ENCODE data around the gene INSIG1.

The INSIG1 gene

DNA sequence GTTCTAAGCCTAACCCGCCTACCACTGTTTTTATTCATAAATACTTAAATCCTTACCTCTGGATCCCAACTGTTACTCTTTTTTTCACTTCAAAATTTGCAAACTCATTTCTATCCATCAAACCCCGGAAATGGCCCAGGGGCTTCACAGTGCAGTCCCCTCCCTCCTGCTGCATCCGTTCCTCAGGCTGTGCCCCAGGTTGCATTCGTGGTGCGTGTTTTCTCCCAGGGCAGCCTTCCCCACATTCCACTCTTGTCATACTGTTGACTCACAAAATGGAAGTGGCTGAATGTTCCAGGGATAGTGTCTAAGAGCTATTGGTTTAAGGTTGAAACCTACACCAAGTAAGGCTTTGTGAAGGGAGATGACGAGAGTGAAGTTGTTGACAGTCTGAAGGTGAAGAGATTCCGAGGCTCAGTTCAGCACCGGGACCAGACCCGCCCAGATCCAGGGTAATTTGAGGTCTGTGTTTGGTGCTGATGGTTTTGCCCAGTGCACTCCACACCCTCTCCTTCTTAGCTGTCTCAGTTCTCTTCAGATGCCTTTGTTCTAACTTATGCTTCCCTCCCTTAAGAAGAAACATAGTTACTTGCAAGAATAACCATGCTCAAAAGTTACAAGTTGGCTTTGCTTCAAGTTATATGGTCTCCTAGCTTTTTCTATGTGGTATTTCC is 7.7 kb downstream of the INSIG1 start:
- DNase-seq = no peak

DNA sequence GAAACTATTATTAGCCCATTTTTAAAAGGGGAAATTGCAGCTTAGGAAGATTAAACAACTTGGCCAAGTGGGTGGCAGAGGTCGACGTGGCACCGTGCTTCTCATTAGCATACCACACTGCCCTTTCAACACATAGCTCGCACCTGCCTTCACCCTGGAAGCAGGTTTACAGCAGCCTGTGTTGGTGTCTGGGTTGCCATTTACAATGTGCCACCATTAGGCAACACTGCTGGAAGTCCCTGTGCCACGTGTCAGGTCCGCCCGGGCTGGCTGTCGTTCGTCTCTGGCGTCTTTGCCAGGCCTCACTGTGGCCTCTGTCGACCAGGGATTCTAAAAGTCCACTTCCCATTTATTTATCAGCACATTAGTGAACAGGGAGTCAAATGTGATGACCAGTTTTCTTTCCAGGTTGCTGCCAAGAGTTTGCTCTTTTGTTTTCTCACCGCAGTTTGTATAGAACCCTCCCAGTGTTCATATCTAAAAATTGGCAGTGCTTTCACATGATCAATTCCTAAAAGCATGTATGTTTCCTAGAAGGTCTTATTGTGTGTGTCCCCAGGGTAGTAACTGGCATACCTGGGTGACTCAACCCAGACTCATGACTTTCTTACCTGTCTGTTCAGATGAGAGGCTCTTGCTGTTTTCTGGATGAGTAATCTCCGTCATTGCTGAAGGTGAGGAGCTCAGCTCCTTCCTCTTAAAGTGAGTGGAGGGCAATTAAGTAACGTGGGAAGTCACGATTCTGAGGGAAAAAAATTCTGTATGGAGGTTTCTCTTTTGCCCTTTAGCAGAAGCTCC is 9.2 kb downstream of the INSIG1 start:
- DNase-seq = no peak

DNA sequence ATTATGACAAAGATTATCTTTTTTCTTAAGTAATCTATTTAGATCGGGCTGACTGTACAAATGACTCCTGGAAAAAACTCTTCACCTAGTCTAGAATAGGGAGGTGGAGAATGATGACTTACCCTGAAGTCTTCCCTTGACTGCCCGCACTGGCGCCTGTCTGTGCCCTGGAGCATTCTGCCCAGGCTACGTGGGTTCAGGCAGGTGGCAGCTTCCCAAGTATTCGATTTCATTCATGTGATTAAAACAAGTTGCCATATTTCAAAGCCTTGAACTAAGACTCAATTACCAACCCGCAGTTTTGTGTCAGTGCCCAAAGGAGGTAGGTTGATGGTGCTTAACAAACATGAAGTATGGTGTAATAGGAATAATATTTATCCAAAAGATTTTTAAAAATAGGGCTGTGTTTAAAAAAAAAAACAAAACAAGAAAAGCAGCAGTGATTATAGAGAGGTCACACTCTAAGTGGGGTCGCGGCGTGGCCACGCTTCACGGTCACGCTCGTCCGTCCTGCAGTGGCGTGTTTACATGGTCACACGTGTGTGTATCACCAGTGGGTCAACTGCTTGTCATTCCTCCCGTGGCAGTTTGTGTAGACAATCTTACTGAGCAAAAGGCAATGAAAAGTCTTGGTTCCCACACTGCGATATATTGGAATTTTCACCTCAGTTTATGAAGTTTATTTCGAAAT is 10.8 kb downstream of the INSIG1 start:
- no peak for DNase-seq

DNA sequence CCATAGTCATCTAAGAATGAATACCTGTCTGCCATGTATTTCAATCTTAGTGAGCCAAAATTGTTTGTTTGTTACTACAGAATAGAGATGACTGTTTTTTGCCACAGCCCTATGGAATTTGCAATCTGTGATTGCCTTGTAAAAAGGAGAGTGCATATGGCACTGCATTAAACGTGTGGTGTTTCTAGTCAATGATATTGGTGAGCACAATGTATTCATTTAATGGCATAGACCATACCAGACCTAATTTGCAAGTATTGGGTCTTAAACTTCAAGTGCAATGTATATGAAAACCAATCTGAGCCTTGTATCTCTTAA is 11.3 kb downstream of the INSIG1 start:
- DNase-seq = no peak

DNA sequence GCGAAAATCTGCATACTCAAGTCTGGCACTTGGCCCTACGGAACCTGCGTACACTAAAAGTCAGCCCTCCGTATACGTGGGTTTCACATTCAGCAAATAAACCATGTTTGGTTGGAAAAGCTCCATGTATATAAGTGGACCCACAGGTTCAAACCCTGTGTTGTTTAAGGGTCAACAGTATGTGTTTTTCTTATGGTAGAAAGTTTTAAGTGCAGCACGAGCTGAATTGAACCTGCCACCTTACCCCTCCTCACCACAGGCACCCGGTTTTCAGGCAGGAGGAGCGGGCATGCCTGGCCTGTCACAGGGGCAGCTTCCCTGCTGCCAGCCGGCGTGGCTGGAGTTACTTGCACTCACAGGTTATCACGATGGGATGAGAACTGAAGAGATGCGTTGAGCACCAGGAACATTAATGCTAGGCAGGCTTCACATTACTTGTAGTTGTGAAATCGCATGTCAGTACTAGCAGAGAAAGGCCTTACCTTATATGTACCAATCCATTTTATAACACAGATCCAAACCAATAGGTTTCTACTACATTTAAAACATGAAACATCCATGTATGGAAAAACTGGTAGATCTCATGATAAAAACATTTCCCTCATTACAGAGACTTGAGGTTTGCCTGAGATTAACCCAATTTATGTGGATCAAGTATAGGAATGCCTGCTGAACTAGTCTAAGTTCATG is 12.9 kb downstream of the INSIG1 start:
- no peak for DNase-seq

- no peak for DNase-seq
Observed at GRCh38 chr7:155311826-155312537, 14.3 kb downstream of the INSIG1 start.

GRCh38 chr7:155312633-155313032 is 15.0 kb downstream of the INSIG1 start:
- DNase-seq = no peak

DNA sequence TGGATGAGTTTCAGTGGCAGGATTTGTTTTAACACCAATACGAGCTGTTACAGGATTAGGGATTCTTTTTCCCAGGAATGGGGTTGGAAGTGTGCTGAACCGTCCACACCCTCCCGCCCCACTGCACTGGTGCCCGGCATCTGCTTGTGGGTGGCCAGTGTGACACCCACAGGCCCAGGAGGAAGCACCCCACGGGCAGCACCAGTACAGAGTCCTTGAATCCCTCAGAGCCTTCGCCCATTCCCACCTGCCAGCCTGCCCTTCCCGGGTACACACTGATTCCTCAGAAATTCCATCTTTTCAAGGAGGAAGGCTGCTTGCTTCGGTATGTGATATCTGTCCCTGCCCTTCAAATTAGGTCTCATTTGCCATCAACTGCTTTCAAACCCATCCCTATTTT is 15.4 kb downstream of the INSIG1 start:
- no peak for DNase-seq

DNA sequence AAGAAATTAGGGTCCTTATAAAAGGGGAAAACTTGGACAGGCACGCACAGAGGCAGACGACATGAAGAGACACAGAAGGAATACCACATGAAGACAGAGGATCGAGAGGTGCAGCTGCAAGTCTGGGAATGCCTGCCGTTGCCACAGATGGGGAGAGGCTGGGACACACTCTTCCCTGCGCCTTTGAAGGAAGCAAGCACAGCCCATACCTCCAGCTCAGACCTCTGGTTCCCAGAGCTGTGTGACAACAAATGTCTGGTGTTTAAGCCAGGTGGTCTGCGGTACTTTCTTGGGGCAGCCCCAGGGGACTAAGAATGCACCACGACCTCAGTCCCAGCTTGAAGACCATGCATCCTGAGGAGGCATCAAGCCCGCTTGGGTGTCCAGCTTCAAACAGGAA is 18.3 kb downstream of the INSIG1 start:
- no peak for DNase-seq

DNA sequence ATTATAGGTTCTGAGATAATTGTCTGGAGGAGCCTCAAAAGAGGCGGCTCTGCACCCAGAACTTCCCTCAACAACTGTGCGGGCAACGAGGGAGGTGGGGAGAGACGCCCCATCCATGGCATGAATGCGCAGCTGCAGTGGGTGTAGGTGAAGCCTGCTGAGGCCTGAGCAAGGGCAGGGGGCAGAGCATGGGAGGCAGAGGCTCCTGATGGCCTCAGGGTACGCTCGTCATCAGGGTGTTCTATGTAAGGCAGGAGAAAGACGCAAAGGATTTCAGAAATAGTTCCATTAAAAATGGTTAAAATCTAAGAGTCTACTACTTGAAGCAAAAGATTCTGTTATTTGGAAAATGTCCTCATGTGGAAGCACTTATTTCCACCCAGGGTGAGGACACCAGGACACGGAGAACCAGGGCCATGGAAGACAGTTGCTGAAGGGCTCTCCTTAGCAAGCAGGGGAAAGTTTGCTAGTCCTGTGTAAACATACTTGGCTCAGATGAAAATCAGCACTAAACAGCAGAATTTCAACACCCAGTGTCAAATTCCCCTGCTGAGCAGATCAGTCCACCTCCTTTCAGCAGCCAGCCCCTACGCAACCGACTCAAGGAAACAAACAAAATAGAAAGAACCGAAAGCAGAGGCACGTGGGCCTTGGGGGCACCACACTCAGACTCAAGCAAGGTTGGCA is 18.9 kb downstream of the INSIG1 start:
- DNase-seq = no peak

GRCh38 chr7:155317114-155317434 is 19.4 kb downstream of the INSIG1 start:
- no peak for DNase-seq

DNA sequence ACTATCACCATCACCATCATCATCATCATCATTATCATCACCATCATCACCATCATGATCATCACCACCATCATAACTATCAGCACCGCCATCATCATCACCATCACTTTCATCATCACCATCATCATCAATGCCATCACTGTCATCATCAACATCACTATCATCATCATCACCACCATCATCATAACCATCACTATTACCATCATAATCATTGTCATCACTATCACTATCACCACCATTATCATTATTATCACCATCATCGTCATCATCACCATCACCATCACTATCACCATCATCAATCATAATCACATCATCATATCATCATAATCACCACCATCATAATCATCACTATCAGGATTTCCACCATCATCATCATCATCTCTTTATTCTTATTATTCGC is 20.6 kb downstream of the INSIG1 start:
- no peak for DNase-seq

- DNase-seq = no peak
Observed at GRCh38 chr7:155322530-155322929, 24.9 kb downstream of the INSIG1 start.

DNA sequence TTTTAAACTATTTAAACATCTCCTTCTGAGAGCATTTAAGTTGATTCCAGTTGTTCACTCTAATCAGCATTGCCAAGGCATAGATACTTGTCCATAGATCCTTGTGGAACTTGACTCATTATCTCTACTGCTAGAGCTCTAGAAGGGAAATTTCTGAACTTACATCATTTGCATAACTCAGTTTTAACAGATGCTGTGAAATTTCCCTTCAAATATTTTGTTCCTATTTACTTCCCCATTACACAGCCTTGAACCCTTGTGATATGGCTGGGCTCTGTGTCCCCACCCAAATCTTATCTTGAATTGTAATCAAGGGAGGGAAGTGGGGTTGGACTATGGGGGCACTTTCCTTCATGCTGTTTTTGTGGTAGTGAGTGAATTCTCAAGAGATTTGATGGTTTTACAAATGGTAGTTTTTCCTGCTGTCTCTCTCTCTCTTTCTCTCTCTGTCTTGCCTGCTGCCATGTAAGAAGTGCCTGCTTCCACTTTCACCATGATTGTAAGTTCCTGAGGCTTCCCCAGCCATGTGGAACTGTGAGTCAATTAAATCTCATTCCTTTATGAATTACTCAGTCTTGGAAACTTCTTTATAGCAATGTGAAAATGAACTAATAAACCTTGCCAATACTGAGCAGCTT is 25.4 kb downstream of the INSIG1 start:
- DNase-seq = no peak

DNA sequence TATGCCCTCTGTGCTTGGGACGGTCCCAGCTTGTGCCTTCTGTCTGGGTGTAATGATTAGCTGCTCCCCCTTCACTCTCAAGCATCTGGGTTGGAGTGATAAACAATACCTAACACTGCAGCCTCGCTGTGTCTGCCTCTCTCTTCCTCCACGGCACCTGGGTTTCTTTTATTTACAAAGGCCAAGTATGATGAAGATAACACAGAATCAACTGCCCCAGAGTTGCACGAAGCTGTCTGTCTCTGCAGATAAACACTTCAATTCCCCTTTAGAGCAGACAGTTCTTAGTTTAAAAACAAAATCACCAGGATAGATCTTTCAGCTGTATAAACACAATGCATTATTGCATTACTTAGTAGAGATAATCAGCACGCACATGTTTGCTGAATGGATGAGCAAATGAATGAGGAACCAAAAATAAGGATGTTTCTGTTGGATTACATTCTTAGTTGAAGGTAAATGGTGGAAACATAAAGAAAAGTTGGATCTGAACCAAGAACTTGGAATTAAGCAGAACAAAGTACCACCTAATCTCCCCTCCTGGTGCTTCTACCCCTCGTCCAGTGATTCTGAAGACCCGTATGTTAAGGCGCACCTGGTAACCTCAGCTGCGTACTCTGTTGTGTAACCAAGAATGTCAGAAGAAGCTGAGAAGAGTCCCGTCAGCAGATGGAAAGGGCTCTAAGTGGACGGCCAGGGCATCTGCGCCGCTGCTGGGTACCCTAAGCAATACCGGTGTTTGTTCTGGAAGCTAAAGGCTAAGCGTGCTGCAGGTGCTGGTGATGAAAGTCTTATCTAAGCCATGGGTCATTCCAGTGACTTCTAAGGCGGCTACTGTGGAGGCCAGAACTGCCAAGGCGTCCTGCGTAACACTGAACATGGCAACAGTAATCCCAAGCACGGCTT is 26.6 kb downstream of the INSIG1 start:
- DNase-seq = no peak

GRCh38 chr7:155324918-155325235 is 27.2 kb downstream of the INSIG1 start:
- no peak for DNase-seq

DNA sequence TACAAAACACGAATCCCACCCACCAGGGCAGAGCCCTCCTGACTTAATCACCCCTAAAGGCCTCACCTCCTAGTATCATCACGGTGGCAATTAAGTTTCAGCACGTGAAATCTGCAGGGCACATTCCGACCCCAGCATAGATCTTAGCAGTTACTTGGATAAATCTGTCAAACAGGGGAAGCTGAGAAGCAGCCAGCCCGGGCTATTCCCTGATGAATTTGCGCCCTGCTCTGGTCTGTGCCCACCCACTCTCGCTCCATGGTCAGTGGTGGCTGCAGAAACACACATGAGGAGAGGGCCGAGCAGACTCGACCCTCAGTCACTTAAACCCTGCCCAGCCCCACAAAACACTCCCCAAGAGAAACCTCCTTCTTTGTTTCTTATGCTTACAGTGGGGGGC is 28.7 kb downstream of the INSIG1 start:
- DNase-seq = no peak

DNA sequence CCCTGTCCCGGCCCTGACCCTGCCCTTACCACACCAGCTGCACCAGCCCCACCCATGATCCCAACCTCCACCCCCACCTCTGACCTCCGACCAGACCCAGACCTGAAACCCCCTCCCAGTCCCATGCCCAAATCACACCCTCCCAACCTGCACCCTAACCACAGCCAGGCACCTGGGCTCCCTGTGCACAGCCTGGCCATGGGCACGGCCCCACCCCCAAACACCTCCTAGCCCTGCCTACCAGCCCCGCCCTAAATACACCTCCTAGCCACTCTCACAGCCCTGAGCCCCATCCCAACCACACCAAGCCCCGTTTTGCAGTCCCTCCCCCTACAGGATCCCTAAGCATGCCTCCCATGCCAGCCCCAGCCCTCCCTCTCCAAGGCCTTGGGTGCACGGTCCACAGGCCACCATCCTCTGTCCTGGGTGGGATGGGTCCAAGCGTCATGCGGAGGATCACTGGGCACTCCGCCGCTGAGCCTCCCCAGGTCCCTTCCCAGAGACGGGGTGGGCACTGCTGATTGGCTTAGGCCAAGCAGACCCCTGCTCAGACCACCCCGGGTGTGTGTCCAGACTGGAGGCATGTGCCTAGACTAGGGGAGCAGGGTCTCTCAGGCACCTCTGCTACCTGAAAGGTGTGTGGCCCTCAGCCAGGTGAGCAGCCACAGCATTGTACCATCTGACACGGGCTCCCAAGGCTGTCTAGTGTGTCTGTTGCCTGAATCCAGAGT is 30.1 kb downstream of the INSIG1 start:
- no peak for DNase-seq

DNA sequence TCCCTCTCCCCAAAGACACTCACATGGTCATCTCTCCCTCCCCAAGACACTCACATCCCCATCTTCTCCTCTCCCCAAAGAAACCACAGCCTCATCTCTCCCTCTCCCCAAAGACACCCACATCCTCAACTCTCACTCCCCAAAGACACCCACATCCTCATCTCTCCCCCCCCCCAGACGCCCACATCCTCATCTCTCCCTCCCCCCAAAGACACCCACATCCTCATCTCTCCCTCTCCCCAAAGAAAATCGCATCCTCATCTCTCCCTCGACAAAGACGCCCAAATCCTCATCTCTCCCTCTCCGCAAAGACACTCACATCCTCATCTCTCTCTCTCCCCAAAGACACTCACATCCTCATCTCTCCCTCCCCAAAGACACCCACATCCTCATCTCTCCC is 31.5 kb downstream of the INSIG1 start:
- no peak for DNase-seq

GRCh38 chr7:155331396-155331795 is 33.7 kb downstream of the INSIG1 start:
- DNase-seq = no peak

Data from activated CD4-positive, alpha-beta T cell treated with anti-CD3 and anti-CD28 coated beads, Interleukin-2, amount 50 U/mL, for 1 hour (primary cell).